Measurements from ENCODE around the gene SCGB1C1.

Gene SCGB1C1

DNA sequence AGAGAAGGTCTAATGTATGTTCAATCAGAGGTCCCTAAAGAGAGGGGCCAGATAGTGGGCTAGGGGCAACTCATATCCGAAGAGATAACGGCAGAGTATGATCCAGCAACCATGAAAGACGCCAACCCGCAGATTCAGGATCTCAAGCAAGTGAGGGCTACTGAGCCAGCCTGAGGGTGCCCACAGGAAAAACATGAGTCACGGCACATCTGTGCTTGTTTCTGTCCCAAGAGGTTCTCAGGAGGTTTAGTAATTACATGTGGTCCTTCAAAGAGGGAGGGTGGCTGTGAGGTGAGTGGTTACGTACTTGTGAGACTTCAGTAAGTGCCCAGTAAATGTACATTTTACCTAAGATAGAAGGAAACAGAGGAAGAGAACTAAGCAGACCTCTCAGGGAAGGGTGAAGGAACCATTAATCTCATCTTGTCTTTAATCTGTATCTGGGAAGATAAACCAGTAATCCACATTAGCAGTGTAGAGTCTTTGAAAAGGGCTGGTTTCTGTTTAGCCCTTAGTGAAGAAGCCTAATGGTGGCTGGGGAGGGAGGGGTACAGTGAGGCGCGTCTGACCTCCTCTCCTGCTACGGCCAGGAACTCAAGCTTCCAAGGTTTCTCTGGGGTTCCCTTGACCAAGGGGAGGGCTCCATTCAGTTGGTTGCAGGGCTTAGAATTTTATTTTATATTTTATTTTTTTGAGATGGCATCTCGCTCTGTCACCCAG, 33.0 kb downstream of the SCGB1C1 start:
- TF ChIP-seq GATA2 (IDR thresholded peaks at IDR 0.05; ENCODE audit: low read depth, low read length) (no peak), GATA3 (IDR thresholded peaks at IDR 0.05; ENCODE audit: low read depth, low read length) (no peak)

DNA sequence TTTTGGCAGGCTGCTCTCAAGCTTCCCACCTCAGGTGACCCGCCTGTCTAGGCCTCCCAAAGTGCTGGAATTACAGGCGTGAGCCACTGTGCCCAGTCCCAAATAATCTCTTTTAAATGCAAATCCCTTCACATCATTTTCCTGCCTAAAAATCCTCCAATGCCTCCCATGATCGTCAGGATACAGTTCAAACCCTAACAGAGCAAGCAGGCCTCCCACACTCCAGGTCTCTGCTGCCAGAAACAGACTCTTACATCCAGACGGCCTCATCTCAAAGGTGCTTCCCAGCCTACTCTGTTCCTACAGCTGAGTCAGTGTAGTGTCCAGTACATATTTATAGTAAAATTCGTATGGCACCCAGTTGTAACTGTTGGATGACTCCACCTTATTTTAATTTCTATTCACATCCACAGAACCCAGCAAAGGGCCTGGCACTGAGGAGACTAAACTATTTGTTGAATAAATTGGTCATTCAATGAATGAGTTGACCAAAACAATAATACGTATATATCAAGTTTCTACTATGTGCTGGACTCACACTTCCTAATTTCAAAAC, 35.0 kb downstream of the SCGB1C1 start:
- TF ChIP-seq GATA3 (IDR thresholded peaks at IDR 0.05; ENCODE audit: low read depth, low read length) (no peak), GATA2 (IDR thresholded peaks at IDR 0.05; ENCODE audit: low read depth, low read length) (no peak)

DNA sequence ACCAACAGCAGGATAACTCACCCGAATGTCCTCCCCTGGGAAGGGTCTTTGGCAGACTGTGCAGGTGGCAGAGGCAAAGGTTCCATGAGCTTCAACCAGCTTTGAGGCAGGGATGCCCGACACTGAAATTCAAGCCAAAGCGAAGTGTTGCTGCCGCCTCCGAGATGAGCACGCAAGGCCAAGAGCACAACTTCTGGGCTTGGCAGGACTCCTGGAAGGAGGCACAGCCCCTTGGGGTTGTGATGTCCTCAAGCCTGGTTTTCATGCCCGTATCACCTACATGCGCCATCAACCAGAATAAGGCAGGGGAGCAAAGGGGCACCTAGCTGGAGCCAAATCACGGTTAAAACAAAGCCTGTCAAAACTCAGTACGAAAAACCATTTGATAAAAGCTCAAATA, 37.6 kb downstream of the SCGB1C1 start:
- TF ChIP-seq GATA3 (IDR thresholded peaks at IDR 0.05; ENCODE audit: low read depth, low read length) = no peak
- TF ChIP-seq GATA2 (IDR thresholded peaks at IDR 0.05; ENCODE audit: low read depth, low read length) = no peak

DNA sequence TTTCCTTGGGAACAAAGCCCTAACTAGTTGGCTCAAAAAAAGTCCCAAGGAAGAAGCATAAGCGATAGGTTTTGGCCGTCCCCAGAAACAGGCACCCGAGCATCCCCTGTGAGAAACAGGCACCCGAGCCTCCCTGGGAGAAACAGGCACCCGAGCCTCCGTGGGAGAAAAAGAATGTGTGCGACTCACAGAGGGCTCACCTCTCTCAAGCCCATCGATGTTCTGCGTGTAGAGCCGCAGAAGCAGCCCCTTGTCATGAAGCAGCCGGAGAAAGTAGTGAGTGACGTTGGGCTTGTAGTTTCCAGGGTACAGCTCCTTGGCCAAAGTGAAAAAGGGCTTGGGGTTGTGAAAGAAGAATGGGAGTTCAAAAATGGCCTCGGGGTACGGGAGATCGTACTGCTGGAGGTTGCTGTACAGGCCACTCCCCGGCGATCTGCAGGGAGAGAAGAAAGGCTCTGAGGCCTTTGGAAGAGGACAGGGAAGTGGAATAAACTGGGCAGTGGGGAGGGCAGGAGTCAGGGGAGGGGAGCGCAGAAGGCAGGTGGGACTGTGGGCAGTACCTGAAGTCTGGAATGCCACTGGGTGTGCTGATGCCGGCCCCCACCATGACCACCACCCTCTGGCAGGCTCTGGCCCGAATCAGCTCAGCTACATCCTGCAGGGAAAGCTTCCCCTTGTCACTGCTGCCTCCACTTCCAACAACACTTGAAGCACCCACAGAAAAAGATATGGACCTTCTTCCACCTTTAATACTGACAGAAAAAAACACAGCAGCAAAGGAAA, 40.1 kb downstream of the SCGB1C1 start:
- no peak for TF ChIP-seq GATA2 (IDR thresholded peaks at IDR 0.05; ENCODE audit: low read depth, low read length)
- no peak for TF ChIP-seq GATA3 (IDR thresholded peaks at IDR 0.05; ENCODE audit: low read depth, low read length)

DNA sequence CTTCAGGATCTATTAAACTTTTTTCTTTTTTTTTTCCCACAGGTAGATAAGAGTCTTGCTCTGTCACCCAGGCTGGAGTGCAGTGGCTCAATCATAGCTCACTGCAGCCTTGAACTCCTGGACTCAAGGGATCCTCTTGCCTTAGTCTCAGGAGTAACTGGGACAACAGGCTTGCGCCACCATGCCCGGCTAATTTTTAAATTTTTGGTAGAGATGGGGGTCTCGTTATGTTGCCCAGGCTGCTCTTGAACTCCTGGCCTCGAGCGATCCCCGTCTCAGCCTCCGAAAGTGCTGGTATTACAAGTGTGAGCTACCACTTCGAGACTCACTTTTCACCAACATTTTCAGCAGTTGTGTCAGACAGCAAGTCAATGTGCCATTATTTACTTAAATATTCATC, 42.3 kb downstream of the SCGB1C1 start:
- TF ChIP-seq GATA2 (IDR thresholded peaks at IDR 0.05; ENCODE audit: low read depth, low read length) = no peak
- TF ChIP-seq GATA3 (IDR thresholded peaks at IDR 0.05; ENCODE audit: low read depth, low read length) = no peak

DNA sequence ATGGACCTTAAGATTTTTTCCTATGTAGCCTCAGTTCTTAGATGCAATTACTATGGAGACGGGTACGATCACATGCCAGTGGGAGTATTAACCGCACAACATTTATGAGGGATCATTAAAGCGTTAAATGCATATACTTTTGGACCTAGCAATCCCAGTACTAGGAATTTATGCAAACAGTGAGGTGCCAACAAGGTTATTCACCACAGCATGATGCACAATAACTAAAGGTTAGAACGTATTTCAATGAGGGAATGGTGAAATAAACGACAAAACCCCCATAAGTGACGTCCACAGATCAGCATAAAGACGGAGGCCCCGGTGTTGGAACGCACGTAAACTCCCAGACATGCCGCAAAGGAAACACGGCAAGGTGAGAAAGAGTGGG, 42.7 kb downstream of the SCGB1C1 start:
- TF ChIP-seq GATA3 (IDR thresholded peaks at IDR 0.05; ENCODE audit: low read depth, low read length) = no peak
- TF ChIP-seq GATA2 (IDR thresholded peaks at IDR 0.05; ENCODE audit: low read depth, low read length) = no peak

DNA sequence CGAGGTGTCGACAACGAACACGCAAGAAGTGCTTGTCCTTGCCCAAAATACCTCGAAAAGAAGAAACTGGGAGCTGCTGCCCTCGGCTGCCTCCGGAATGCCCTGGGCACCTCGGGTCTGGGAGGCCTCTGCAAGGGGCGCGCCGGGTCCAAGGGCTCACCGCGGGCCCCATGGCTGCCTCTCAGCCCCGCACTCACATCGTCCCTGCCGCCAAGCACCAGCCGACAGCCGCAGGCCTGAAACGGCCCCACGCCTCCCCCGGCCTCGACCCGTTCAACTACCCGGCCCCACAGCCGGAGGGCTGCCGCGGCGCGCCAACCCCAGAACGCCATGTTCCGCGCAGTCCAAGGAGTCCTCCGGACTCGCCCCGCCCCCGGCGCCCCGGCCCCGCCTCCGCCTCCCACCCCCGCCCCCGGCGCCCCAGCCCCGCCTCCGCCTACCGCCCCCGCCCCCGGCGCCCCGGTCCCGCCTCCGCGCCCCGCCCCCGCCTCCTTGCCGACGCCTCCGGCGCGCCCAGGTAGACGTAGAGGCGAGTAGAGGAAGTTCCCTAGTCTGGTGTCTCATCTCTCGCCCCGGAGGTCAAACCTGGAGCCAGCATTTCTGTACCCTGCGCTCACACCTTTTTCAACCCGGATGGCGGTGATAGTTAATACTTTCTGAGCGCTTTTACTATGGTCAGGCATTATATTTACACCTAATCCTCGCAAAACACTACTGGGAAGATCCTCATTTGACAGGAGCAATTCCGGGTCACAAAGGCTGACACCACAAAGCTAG, 43.3 kb downstream of the SCGB1C1 start, which contains the start of gene SIRT3:
SIRT3 (minus strand) TSS at position 346 of the 777 bp plus-strand sequence; CDS start at position 332, 14 bp downstream.
- TF ChIP-seq GATA3 (IDR thresholded peaks at IDR 0.05; ENCODE audit: low read depth, low read length) = no peak
- no peak for TF ChIP-seq GATA2 (IDR thresholded peaks at IDR 0.05; ENCODE audit: low read depth, low read length)

DNA sequence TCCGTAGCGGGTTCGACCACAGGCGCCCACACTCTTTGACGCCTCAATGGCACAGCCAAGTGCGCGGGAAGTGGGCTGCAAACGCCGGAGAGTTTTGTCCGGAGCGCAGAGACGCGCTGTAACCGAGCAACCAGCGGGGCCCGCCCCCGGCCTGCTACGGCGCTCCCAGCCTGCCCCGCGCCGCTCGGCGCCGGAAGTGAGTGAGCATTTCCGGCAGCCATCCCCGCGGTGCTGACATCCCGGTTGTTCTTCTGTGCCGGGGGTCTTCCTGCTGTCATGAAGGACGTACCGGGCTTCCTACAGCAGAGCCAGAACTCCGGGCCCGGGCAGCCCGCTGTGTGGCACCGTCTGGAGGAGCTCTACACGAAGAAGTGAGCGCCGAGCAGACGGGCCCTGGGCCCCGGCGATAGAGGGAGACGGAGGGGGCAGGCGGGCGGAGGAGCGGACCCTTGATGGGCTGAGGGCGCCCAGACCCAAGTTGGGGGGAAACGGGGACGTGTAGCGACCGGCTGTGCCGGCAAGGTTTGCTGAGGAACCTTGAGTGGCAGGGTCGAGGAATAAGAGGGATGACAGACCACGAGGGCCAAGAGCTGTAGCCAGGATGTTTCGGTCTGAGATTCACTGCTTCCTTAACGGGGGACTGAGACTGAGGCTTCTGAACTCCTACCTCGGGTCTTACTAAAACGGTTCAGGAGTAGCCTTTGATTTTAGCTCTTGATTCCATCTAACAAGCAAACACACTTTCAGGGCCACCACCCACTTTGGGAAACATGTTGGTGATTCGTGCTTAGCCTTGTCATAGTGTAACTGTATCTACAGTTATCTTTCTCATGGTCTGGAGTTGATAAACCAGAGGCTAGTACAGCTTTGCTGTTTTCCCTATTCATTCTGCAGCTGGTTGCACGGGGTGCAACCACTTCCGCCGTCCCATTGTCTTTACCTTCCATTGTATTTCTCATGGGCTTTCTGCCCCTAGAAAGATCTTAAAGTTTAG, 44.2 kb downstream of the SCGB1C1 start, which contains the start of gene PSMD13:
PSMD13 (plus strand) TSS at position 203 of the 994 bp plus-strand sequence; CDS start at position 277, 74 bp downstream.
- no peak for TF ChIP-seq GATA2 (IDR thresholded peaks at IDR 0.05; ENCODE audit: low read depth, low read length)
- no peak for TF ChIP-seq GATA3 (IDR thresholded peaks at IDR 0.05; ENCODE audit: low read depth, low read length)

DNA sequence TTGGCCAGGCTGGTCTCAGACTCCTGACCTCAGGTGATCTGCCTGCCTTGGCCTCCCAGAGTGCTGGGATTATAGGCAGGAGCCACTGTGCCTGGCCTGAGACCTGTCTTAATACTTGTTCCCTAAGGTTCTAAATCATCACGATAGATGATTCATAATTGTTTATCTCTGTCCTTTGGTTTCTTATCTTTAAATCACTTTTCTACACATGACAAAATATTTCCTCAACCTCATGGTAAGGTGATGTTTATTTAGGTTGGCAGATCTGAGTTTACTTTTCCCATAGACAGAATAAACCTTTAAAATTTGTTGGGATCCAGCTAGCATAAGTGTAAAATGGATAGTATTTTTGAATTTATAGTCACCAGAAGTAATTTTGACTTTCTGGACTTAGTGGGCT, 47.4 kb downstream of the SCGB1C1 start:
- no peak for TF ChIP-seq GATA3 (IDR thresholded peaks at IDR 0.05; ENCODE audit: low read depth, low read length)
- TF ChIP-seq GATA2 (IDR thresholded peaks at IDR 0.05; ENCODE audit: low read depth, low read length) = no peak

DNA sequence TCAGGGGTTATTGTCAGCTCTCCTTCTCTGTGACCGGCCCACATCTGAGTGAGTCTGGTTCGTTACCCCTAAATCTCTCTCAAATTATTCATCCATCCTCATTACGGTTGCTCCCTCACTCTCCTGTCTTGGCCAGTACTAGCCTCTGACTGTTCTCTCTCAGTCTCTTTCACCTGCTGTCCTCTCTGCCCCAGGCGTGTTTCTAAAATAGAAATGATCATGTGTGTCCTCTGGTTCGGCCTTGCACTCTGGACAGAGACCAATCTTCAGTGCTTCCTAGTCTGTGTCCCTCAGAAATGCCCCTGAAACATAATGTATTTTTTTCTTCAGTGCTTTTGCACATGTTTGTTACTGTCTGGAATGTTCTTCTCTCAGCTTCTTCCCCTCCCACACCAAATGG, 48.8 kb downstream of the SCGB1C1 start:
- TF ChIP-seq GATA3 (IDR thresholded peaks at IDR 0.05; ENCODE audit: low read depth, low read length) (no peak), GATA2 (IDR thresholded peaks at IDR 0.05; ENCODE audit: low read depth, low read length) (no peak)

Measured in SH-SY5Y (cell line).